Activated T-cell treated with anti-CD3 and anti-CD28 coated beads, Interleukin-2, amount 50 U/mL, for 24 hours (primary cell): ENCODE data around the gene KCNQ1.

ENCODE experiments used
- DNase-seq: peaks from one replicate; pipeline ENCODE4 v3.0.0-alpha.2; 2020
- H3K27ac Mint-ChIP-seq: 2 replicates; pipeline ENCODE4 v1.8.0; 2020; ENCODE audit warnings: mild to moderate bottlenecking, mixed read lengths
- H3K27me3 Mint-ChIP-seq: 2 replicates; pipeline ENCODE4 v1.8.0; 2020; ENCODE audit warnings: mixed read lengths
- H3K36me3 Mint-ChIP-seq: 2 replicates; pipeline ENCODE4 v1.8.0; 2020; ENCODE audit warnings: low read depth, mixed read lengths
- H3K4me1 Mint-ChIP-seq: 2 replicates; pipeline ENCODE4 v1.8.0; 2020; ENCODE audit warnings: low read depth, mixed read lengths
- H3K4me3 Mint-ChIP-seq: 2 replicates; pipeline ENCODE4 v1.8.0; 2020; ENCODE audit warnings: mild to moderate bottlenecking, moderate library complexity, mixed read lengths
- H3K9me3 Mint-ChIP-seq: 2 replicates; pipeline ENCODE4 v1.8.0; 2020; ENCODE audit warnings: mixed read lengths

Gene KCNQ1

DNA sequence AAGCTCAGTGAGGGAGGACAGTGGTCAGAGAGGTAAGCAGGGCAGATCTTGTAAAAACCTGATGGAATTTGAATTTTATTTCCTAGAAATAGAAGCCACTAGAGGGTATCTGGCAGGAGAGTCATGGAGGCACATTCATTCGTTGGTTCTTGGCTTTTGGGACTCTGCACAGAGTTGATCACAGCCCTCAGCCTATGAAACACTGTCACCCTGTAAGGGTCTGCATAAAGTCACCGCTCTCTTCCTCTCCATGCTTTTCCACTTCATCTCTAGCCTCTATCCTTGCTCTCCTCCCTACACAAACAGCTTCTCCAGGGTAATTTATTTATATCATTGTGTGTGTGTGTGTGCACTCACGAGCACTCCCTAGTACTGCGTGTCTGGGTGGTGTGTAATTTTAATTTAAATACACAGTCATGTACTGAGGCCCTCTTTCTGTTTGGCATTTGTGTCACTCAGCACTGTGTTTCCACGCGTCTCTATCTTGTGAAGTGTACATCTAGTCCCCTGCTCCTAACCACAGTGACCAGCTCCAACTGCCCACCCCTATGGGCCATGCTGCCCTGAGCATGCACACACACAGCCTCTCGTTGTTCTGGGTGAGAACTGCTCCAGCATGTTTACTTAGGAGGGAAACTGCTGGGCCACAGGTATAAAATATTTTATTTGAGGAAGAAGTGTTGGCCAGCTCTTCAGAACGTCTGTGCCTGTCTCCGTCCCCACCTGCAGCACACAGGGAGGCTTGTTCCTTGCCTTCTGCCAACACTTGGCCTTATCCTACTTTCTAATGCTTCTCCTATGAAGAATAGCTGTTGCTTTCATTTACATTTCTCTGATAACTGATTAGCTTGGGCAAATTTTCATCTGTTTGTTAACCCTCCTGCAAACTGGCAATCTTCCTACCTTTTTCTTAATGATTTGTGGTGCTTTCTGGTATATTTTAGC is 250.5 kb downstream of the KCNQ1 start:
- no peaks in the 10 kb centered on the region for H3K9me3 Mint-ChIP-seq
- no peaks in the 10 kb centered on the region for H3K27me3 Mint-ChIP-seq
- peaks cover 17% of the 10 kb centered on the region for H3K4me1 Mint-ChIP-seq
- peaks cover 13% of the 10 kb centered on the region for H3K36me3 Mint-ChIP-seq
- no peak for DNase-seq
- no peak overlapping the region for H3K27ac Mint-ChIP-seq
- H3K4me3 Mint-ChIP-seq: no peak overlapping the region

DNA sequence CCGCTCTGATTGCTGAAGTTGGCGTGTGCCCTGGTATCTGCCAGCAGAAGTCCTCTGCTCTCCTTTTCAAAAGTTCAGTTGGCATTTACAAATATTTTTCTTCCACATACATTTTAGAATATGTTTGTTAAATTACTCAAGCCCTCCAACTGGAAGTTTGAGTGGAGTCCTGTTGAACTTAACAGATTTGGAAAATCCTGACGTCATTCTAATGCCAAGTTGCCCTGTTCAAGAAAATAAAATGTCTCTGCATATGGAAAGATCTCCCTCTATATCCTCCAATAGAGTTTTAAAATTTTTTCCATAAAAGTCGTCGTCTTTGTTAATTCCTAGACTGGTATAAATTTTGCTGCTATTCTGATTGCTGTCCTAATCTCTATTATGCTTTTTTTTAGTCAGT is 251.6 kb downstream of the KCNQ1 start:
- Mint-ChIP-seq H3K36me3 (peaks cover 14% of the 10 kb centered on the region), H3K4me3 (no peak overlapping the region), H3K4me1 (peaks cover 17% of the 10 kb centered on the region), H3K27me3 (no peaks in the 10 kb centered on the region), H3K9me3 (no peaks in the 10 kb centered on the region), H3K27ac (no peak overlapping the region)
- no peak for DNase-seq

DNA sequence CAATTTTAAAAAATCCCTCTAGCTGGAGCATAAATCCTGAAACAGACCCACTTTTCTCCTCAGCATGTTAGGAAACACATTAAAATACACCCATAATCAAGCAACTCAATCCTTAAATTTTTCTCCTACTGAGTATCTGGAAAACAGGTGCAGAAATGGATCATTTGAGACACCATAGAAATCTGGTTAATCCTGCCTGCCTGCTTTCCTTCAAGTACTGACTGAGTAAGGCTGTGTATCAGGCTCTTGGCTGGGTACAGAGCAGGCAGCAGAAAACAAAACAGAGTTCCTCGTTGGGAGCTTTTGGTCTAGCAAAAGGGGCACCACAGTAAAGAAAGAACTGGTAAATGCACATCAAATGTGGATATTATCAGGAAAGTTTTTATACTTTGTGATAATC is 253.1 kb downstream of the KCNQ1 start:
- H3K4me1 Mint-ChIP-seq: peaks cover 17% of the 10 kb centered on the region
- DNase-seq: no peak
- H3K4me3 Mint-ChIP-seq: peak overlapping the region; percentile 85
- peaks cover 14% of the 10 kb centered on the region for H3K36me3 Mint-ChIP-seq
- H3K27ac Mint-ChIP-seq: no peak overlapping the region
- H3K9me3 Mint-ChIP-seq: no peaks in the 10 kb centered on the region
- H3K27me3 Mint-ChIP-seq: no peaks in the 10 kb centered on the region

DNA sequence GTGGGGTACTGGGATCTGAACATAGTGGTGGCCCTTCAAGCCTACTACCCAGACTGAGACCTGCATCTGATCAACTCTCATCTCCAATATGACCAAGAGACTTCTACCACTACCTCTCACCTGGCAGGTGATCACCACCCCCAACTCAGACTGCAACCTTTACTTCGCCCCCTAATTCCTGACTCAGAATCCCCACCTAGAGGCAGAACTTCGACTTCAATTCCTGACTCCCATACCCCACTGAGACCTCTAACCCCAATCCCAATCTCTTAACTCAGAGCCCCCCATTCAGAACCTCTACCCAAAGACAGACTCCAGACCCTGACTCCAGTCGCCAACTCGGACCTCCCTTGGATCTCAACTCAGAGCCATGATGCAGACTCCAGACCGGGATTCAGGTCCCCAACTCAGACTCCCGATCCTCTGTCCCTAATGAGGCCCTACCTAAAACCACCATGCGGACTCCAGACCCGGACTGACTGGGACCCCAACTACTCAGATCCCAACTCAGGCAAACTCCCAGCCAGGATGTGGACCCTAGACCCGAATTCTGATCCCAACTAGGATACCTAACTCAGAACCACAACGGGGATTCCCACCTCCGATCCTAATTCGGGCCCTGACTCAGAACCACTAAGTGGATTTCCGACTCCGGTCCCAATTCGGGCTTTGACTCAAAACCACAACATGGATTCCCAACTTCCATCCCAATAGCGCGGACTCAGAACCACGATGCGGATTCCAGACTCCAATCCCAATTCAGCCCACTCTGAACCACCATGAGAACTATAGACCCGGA is 253.8 kb downstream of the KCNQ1 start:
- no peak for DNase-seq
- H3K9me3 Mint-ChIP-seq: no peaks in the 10 kb centered on the region
- H3K27ac Mint-ChIP-seq: peak overlapping the region; percentile 77
- H3K27me3 Mint-ChIP-seq: no peaks in the 10 kb centered on the region
- H3K4me1 Mint-ChIP-seq: peaks cover 17% of the 10 kb centered on the region
- H3K4me3 Mint-ChIP-seq: peak overlapping the region; percentile 85
- peaks cover 14% of the 10 kb centered on the region for H3K36me3 Mint-ChIP-seq

DNA sequence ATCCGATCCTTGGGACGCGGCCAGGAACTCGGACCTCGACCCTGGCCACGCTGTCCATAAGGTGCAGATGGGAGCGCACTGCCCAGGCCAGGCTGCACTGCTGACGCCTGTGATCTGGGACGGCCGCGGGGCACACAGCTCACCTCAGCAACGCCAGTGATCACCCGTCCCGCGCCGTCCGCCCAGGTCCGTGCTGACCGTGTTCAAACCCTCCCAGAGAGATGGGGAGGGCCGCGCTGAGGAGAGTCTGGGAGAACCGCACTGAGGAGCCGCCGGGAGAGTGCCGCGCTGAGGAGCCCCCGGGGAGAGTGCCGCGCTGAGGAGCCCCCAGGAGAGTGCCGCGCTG is 254.3 kb downstream of the KCNQ1 start:
- Mint-ChIP-seq H3K4me1 (peaks cover 17% of the 10 kb centered on the region), H3K27ac (peak overlapping the region; percentile 77), H3K27me3 (no peaks in the 10 kb centered on the region), H3K36me3 (peaks cover 14% of the 10 kb centered on the region), H3K4me3 (peak overlapping the region; percentile 85), H3K9me3 (no peaks in the 10 kb centered on the region)
- DNase-seq: no peak

DNA sequence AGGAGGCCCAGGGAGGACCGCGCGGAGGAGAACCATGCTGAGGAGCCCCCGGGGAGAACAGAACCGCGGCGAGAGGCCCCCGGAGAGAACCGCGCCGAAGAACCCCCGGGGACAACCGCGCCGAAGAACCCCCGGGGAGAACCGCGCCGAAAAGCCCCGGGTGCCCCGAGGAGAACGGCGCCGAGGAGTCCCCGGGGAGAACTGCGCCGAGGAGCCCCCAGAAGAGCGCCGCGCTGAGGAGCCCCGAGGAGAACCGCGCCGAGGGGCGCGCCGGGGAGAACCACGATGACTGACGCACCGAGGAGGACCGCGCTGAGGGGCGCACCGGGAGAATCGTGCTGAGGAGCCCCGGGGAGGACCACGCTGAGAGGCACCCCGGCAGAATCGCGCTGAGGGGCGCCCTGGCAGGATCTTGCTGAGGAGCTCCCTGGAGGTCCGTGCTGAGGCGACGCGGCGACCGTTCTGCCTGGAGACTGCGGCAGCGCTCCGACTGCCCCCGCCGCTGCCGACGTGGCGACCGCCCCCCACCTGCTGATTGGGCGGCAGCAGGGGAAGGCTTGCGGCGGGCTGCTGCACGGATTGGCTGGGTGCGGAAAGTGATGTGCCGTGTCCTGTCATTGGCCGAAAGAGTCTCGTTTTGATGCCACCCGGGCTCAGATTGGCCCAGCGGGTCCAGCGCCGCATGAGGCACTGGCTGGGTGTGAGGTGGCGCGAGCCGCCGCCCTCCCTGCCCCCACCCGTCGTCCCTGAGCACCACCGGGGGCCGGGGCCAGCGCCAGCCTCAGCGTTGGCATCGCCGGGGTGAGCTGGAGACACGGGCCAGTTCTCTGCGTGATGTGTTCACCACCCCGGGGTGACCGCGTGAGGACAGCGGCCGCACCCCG is 255.0 kb downstream of the KCNQ1 start, which contains the start of gene KCNQ1OT1:
TSS of gene KCNQ1OT1 (minus strand) at position 464 of the 884 bp plus-strand sequence.
- H3K36me3 Mint-ChIP-seq: peaks cover 14% of the 10 kb centered on the region
- peak; percentile 87 for DNase-seq
- H3K27me3 Mint-ChIP-seq: no peaks in the 10 kb centered on the region
- H3K4me1 Mint-ChIP-seq: peaks cover 17% of the 10 kb centered on the region
- H3K4me3 Mint-ChIP-seq: peak within 1 kb of the TSS; percentile 85
- H3K9me3 Mint-ChIP-seq: no peaks in the 10 kb centered on the region
- peak within 1 kb of the TSS; percentile 77 for H3K27ac Mint-ChIP-seq

DNA sequence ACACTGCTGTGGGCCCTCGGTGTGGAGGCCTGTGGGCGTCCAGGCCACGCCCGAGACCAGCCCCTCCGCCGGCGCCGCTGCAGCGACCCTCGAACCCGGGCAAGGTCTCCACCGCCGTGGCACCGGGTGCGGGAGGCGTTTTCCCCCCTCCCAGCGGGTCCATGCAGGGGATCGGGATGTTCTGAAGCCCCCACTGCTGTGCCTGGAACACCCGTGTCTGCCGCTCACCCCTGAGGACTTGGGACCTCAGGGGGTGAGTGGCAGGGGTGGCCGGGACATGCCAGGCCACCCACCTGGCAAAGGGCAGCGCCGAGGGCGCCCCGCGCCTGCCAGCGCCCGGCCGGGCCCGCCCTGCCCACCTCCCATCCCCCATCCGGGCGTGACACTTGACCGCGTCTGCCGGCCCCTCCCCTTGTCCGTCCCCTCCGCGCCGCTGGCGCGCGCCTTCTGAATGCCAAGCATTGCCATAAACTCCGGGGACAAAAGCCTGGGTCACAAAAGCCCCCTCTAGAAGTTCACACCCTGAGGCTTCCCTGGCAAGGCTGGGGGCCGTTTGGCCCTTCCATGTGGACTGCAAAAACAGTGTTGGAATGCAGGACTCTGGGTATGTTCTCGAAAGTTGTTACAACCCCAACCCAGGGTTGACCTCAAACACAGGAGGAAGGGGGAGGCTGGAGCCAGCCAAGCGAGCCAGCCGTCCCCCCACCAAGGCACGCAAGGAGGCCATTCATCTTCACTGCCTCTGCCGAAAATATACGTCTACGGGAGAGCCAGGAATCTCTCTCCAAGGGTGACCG is 255.8 kb downstream of the KCNQ1 start:
- Mint-ChIP-seq H3K27me3 (no peaks in the 10 kb centered on the region), H3K9me3 (peaks cover under 1% of the 10 kb centered on the region), H3K4me3 (peak overlapping the region; percentile 85), H3K27ac (peak overlapping the region; percentile 71), H3K36me3 (peaks cover 14% of the 10 kb centered on the region), H3K4me1 (peaks cover 17% of the 10 kb centered on the region)
- peak; percentile 61 for DNase-seq

DNA sequence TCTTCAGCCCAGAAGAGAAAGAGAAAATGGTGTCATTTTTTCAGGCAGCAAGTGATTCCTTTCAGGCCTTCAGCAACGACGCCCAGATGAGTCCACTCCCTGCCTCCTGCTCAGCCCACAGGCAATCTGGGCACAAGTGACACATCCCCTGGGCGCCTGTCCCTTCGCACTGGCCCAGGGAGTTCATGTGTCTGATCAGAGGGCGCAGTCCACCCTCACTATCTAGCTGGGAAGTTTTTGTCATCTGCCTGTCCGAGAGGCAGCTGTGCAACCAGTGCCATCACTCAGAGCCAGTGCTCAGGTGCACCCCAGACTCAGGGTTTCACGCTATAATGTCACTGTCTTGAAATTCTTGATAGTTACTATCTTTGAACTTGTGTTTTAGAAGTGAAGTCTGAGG is 256.4 kb downstream of the KCNQ1 start:
- Mint-ChIP-seq H3K4me1 (peaks cover 17% of the 10 kb centered on the region), H3K27ac (peak overlapping the region; percentile 71), H3K9me3 (peaks cover 7% of the 10 kb centered on the region), H3K27me3 (no peaks in the 10 kb centered on the region), H3K36me3 (peaks cover 14% of the 10 kb centered on the region), H3K4me3 (peak overlapping the region; percentile 72)
- no peak for DNase-seq

DNA sequence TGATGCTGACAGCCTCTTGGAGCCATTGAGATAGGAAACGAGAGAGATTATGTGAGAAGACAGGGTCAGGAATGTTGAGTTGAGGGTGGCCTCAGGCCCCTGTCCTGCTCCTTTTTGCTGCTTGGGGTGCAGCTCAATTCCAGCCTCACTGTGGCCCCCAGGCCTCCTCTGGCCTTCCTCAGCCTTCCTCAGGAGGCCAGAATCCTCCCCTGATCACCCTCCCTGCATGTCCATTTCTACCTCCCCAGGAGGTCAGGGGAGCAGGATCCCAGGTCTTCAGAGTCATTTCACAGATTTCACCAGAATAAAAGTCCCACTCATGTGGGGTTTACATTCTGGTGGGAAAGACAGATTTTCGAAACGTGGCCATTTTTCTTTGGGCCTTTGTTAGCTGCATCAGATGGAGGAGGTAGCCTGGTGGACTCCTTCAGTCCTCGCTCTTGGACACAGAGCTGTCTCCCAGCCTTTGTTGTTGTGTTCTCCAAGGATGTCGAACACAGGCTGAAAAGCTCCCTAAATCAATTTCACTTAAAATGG is 257.2 kb downstream of the KCNQ1 start:
- H3K4me1 Mint-ChIP-seq: peaks cover 17% of the 10 kb centered on the region
- peaks cover 7% of the 10 kb centered on the region for H3K9me3 Mint-ChIP-seq
- no peak overlapping the region for H3K27ac Mint-ChIP-seq
- no peak for DNase-seq
- H3K36me3 Mint-ChIP-seq: peaks cover 11% of the 10 kb centered on the region
- H3K27me3 Mint-ChIP-seq: no peaks in the 10 kb centered on the region
- no peak overlapping the region for H3K4me3 Mint-ChIP-seq

DNA sequence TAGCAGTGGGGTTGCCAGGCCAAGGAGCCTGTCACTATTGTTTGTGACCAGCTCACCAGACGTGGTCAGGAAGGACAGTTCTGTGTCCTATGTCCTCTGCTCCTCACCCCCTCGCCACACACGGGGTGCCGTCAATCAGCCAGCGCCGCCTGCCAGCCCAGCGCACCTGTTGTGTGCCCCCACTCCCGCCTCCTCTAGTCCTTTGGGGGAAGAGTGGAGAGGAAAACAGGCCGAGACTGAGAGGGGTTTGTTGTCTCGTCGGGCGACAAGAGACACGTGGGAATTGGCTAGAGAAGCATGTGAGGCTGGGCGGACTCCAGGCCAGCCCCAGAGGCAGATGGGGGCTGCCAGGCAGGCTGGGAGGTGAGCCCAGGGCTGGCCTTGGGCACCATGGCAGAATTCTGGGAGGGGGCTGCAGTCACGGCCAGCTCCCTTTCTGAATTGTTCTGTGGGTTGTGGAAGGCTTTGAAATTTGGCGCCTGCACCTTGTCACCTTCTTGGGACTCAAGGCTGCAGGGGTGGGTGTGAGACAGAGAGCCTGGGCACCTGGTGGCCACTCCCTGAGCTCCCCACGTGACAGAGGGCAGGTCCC is 258.1 kb downstream of the KCNQ1 start:
- Mint-ChIP-seq H3K4me1 (peaks cover 12% of the 10 kb centered on the region), H3K27ac (no peak overlapping the region), H3K4me3 (no peak overlapping the region), H3K36me3 (peaks cover 13% of the 10 kb centered on the region), H3K27me3 (no peaks in the 10 kb centered on the region), H3K9me3 (peaks cover 7% of the 10 kb centered on the region)
- DNase-seq: no peak

DNA sequence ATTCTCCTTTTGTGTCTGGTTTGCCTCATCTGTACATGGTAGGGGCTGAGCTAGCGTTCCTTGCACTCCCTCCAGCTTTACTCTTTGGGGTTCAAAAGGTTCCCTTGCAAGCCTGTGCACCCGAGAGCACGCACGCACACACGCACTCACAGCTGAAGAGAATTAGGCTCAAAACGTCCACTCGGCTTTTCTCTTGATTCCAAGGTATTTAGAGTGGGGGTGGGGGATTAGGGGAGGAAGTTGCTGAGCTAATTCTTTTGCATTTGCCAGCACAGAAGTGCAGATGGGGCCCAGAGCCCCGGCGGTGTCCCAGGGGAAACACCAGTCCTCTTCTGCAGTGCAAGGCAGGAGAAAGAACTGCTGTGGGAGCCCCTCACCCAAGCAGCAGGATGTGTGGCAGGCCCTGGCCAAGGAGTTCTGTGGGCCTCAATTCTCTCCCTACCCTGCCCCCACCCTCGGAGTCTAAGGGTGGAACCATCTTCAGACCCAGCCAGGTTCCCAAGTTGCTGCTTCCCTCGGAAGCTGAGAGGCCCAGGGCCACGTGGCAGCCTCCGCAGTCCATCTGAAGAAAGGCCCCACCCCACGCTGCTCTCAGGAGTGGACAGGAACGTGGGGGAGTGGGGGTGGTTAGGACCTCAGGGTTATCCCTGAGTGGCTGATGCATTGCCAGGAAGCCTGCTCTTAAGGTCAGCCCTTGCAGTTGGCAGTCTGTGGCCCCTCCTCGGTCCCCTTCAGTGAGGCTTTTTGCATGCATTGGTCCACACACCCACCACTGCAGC is 258.7 kb downstream of the KCNQ1 start:
- Mint-ChIP-seq H3K9me3 (peaks cover 7% of the 10 kb centered on the region), H3K4me1 (peaks cover 6% of the 10 kb centered on the region), H3K36me3 (peaks cover 10% of the 10 kb centered on the region), H3K27me3 (no peaks in the 10 kb centered on the region), H3K27ac (no peak overlapping the region), H3K4me3 (no peak overlapping the region)
- no peak for DNase-seq

DNA sequence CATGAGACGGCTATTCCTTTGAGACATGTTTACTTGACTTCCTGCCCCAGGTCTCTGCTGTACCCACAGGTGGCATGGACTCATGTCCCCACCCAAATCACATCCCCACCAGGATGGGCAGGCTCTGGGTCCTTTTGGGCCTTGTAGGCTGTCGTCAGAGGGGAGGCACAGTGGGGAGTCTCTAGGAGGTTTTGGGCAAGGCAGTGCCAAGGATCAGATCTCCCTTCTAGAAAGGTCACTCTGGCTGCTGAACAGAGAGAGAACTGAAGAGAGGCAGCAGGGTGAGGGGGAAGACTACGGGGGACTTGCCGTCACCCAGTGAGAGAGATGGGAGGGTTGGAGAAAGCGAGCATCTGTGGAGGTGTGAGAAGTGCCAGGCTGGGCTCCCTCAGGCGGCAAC is 259.5 kb downstream of the KCNQ1 start:
- no peaks in the 10 kb centered on the region for H3K4me1 Mint-ChIP-seq
- no peak overlapping the region for H3K4me3 Mint-ChIP-seq
- peaks cover 7% of the 10 kb centered on the region for H3K9me3 Mint-ChIP-seq
- no peak for DNase-seq
- no peaks in the 10 kb centered on the region for H3K27me3 Mint-ChIP-seq
- H3K36me3 Mint-ChIP-seq: peaks cover 4% of the 10 kb centered on the region
- H3K27ac Mint-ChIP-seq: no peak overlapping the region
